ENCODE results near the gene MED15. TPM values are rescaled to one million over a fixed set of nuclear protein-coding genes. Genes with fewer than 3 reads are reported as not detected.
A peak's percentile ranks its signal among the peaks of the same experiment; 100 is the strongest.
"Not testable (repeated sequence)": the region's sequence is repeated elsewhere in the genome, so short reads cannot be mapped to it uniquely, and the experiment has no call there.

MED15 gene
- total RNA-seq, 2 experiments from 2014 or later: 227 to 233 TPM

GRCh38 chr22:20533879-20534265 is 26.5 kb downstream of the MED15 start:
- H3K9me3 Mint-ChIP-seq: peaks cover 2% of the 10 kb centered on the region
- POLR2A ChIA-PET: interaction anchor here (1.1 kb wide), 1 partner anchor 16 kb away, joined by 3 read pairs; no protein-coding TSS in a partner anchor
- ATAC-seq (ENCODE audit: low read depth): peak; percentile 35
- H3K27me3 Mint-ChIP-seq: no peaks in the 10 kb centered on the region
- DNase-seq: no peak
- H3K4me3 Mint-ChIP-seq: no peak overlapping the region
- peaks cover 35% of the 10 kb centered on the region for H3K4me1 Mint-ChIP-seq
- H3K36me3 Mint-ChIP-seq: peaks cover 34% of the 10 kb centered on the region
- peak overlapping the region; percentile 37 for H3K27ac Mint-ChIP-seq

GRCh38 chr22:20536590-20537324 is 29.3 kb downstream of the MED15 start:
- no peak overlapping the region for H3K4me3 Mint-ChIP-seq
- ATAC-seq (ENCODE audit: low read depth): no peak
- peaks cover 23% of the 10 kb centered on the region for H3K4me1 Mint-ChIP-seq
- peak overlapping the region; percentile 48 for H3K27ac Mint-ChIP-seq
- peaks cover 52% of the 10 kb centered on the region for H3K36me3 Mint-ChIP-seq
- POLR2A ChIA-PET: interaction anchor here (1.4 kb wide), 1 partner anchor 13 kb away, joined by 4 read pairs; no protein-coding TSS in a partner anchor
- H3K27me3 Mint-ChIP-seq: no peaks in the 10 kb centered on the region
- no peak for DNase-seq
- H3K9me3 Mint-ChIP-seq: peaks cover 2% of the 10 kb centered on the region

- no peak for ATAC-seq (ENCODE audit: low read depth)
- Mint-ChIP-seq H3K36me3 (peaks cover 52% of the 10 kb centered on the region), H3K4me1 (peaks cover 19% of the 10 kb centered on the region), H3K27me3 (no peaks in the 10 kb centered on the region), H3K4me3 (no peak overlapping the region), H3K27ac (peak overlapping the region; percentile 68), H3K9me3 (peaks cover 2% of the 10 kb centered on the region)
- no peak for DNase-seq
- POLR2A ChIA-PET: interaction anchor here (1.4 kb wide), 1 partner anchor 13 kb away, joined by 4 read pairs; no protein-coding TSS in a partner anchor
These were observed 29.9 kb downstream of the MED15 start for GRCh38 chr22:20537325-20537756.

- no peak for DNase-seq
- Mint-ChIP-seq H3K4me3 (no peak overlapping the region), H3K9me3 (peaks cover 2% of the 10 kb centered on the region), H3K27ac (no peak overlapping the region), H3K27me3 (no peaks in the 10 kb centered on the region), H3K4me1 (peaks cover 17% of the 10 kb centered on the region), H3K36me3 (peaks cover 55% of the 10 kb centered on the region)
- POLR2A ChIA-PET: interaction anchor here (1.4 kb wide), 1 partner anchor 14 kb away, joined by 4 read pairs; no protein-coding TSS in a partner anchor
- no peak for ATAC-seq (ENCODE audit: low read depth)
These were observed 30.6 kb downstream of the MED15 start for GRCh38 chr22:20537983-20538382.

- H3K4me3 Mint-ChIP-seq; H3K27me3 Mint-ChIP-seq; H3K27ac Mint-ChIP-seq; H3K9me3 Mint-ChIP-seq; DNase-seq; POLR2A ChIA-PET; ATAC-seq (ENCODE audit: low read depth): not testable (repeated sequence)
- Mint-ChIP-seq H3K4me1 (peaks cover 13% of the 10 kb centered on the region), H3K36me3 (peaks cover 60% of the 10 kb centered on the region)
These were observed 31.5 kb downstream of the MED15 start for GRCh38 chr22:20538875-20539274.

- H3K27ac Mint-ChIP-seq: no peak overlapping the region
- no peaks in the 10 kb centered on the region for H3K27me3 Mint-ChIP-seq
- peaks cover 63% of the 10 kb centered on the region for H3K36me3 Mint-ChIP-seq
- H3K4me1 Mint-ChIP-seq: peaks cover 24% of the 10 kb centered on the region
- no peak overlapping the region for H3K4me3 Mint-ChIP-seq
- POLR2A ChIA-PET: no interaction called here
- DNase-seq (no peak), ATAC-seq (ENCODE audit: low read depth) (no peak)
- peaks cover 2% of the 10 kb centered on the region for H3K9me3 Mint-ChIP-seq
These were observed 34.6 kb downstream of the MED15 start for GRCh38 chr22:20542055-20542454.

- H3K27ac Mint-ChIP-seq: peak overlapping the region; percentile 70
- ATAC-seq (ENCODE audit: low read depth): no peak
- peaks cover under 1% of the 10 kb centered on the region for H3K9me3 Mint-ChIP-seq
- H3K4me3 Mint-ChIP-seq: no peak overlapping the region
- no peak for DNase-seq
- peaks cover 24% of the 10 kb centered on the region for H3K4me1 Mint-ChIP-seq
- no peaks in the 10 kb centered on the region for H3K27me3 Mint-ChIP-seq
- peaks cover 59% of the 10 kb centered on the region for H3K36me3 Mint-ChIP-seq
- POLR2A ChIA-PET: no interaction called here
These were observed 35.3 kb downstream of the MED15 start for GRCh38 chr22:20542736-20543135.

GRCh38 chr22:20545318-20545634 is 37.9 kb downstream of the MED15 start:
- not testable (repeated sequence) for H3K4me3 Mint-ChIP-seq; H3K27ac Mint-ChIP-seq; H3K27me3 Mint-ChIP-seq; DNase-seq; H3K9me3 Mint-ChIP-seq; ATAC-seq (ENCODE audit: low read depth)
- POLR2A ChIA-PET: interaction anchor here (1.1 kb wide), 1 partner anchor 13 kb away, joined by 7 read pairs; no protein-coding TSS in a partner anchor
- peaks cover 41% of the 10 kb centered on the region for H3K36me3 Mint-ChIP-seq
- H3K4me1 Mint-ChIP-seq: peaks cover 43% of the 10 kb centered on the region

GRCh38 chr22:20545681-20546521 is 38.5 kb downstream of the MED15 start:
- ATAC-seq (ENCODE audit: low read depth) (no peak), DNase-seq (no peak)
- Mint-ChIP-seq H3K4me1 (peaks cover 45% of the 10 kb centered on the region), H3K36me3 (peaks cover 35% of the 10 kb centered on the region), H3K27ac (no peak overlapping the region), H3K4me3 (no peak overlapping the region), H3K27me3 (no peaks in the 10 kb centered on the region), H3K9me3 (no peaks in the 10 kb centered on the region)
- POLR2A ChIA-PET: no interaction called here

GRCh38 chr22:20546541-20546950 is 39.1 kb downstream of the MED15 start:
- H3K27ac Mint-ChIP-seq: no peak overlapping the region

GRCh38 chr22:20547029-20547428 is 39.6 kb downstream of the MED15 start:
- H3K4me1 Mint-ChIP-seq: peaks cover 56% of the 10 kb centered on the region
- H3K27ac Mint-ChIP-seq: no peak overlapping the region
- no peak for ATAC-seq (ENCODE audit: low read depth)
- peaks cover 37% of the 10 kb centered on the region for H3K36me3 Mint-ChIP-seq
- no peaks in the 10 kb centered on the region for H3K27me3 Mint-ChIP-seq
- no peaks in the 10 kb centered on the region for H3K9me3 Mint-ChIP-seq
- no peak for DNase-seq
- no peak overlapping the region for H3K4me3 Mint-ChIP-seq
- POLR2A ChIA-PET: interaction anchor here (1.2 kb wide), 1 partner anchor 83 kb away, joined by 4 read pairs; no protein-coding TSS in a partner anchor

More at GRCh38 chr22:20546541-20546950, 39.1 kb downstream of the MED15 start:
- Mint-ChIP-seq H3K4me3 (no peak overlapping the region), H3K36me3 (peaks cover 35% of the 10 kb centered on the region), H3K27me3 (no peaks in the 10 kb centered on the region), H3K9me3 (no peaks in the 10 kb centered on the region), H3K4me1 (peaks cover 51% of the 10 kb centered on the region)
- POLR2A ChIA-PET: interaction anchor here (1.2 kb wide), 1 partner anchor 83 kb away, joined by 4 read pairs; no protein-coding TSS in a partner anchor
- DNase-seq: no peak
- no peak for ATAC-seq (ENCODE audit: low read depth)

- Mint-ChIP-seq H3K36me3 (peaks cover 31% of the 10 kb centered on the region), H3K4me3 (peak overlapping the region; percentile 88), H3K4me1 (peaks cover 58% of the 10 kb centered on the region), H3K27ac (peak overlapping the region; percentile 100), H3K9me3 (no peaks in the 10 kb centered on the region), H3K27me3 (no peaks in the 10 kb centered on the region)
- ATAC-seq (ENCODE audit: low read depth) (no peak), DNase-seq (no peak)
- POLR2A ChIA-PET: interaction anchor here (0.8 to 2.0 kb wide), 4 partner anchors 9 to 25 kb away, joined by 3 to 9 read pairs (median 6); no protein-coding TSS in a partner anchor
These were observed 41.4 kb downstream of the MED15 start for GRCh38 chr22:20548806-20549205.

- H3K36me3 Mint-ChIP-seq: peaks cover 27% of the 10 kb centered on the region
- POLR2A ChIA-PET: interaction anchor here (0.7 to 3.8 kb wide), 8 partner anchors 8 to 40 kb away, joined by 3 to 33 read pairs (median 6); partner anchors contain the start of gene MED15
- peak overlapping the region; percentile 88 for H3K4me3 Mint-ChIP-seq
- no peaks in the 10 kb centered on the region for H3K27me3 Mint-ChIP-seq
- DNase-seq (peak; percentile 60), ATAC-seq (ENCODE audit: low read depth) (peak; percentile 43)
- peak overlapping the region; percentile 100 for H3K27ac Mint-ChIP-seq
- H3K9me3 Mint-ChIP-seq: no peaks in the 10 kb centered on the region
- H3K4me1 Mint-ChIP-seq: peaks cover 54% of the 10 kb centered on the region
These were observed 41.9 kb downstream of the MED15 start for GRCh38 chr22:20549232-20549841.

All from activated naive CD8-positive, alpha-beta T cell treated with anti-CD3 and anti-CD28 coated beads, Interleukin-2, amount 10 ng/mL, durations not matched to agents 7 days and 5 days (primary cell).